ENCODE results near the gene MIPEP.
"Not testable (repeated sequence)": the region's sequence is repeated elsewhere in the genome, so short reads cannot be mapped to it uniquely, and the experiment has no call there.

MIPEP gene

GRCh38 chr13:23888658-23889614, at the start of gene MIPEP:
TSS of gene MIPEP (minus strand) at chr13:23889400. CDS start at chr13:23889320, 80 bp downstream.
- DNase-seq (ENCODE audit: low read depth) = peak; percentile 90

- DNase-seq (ENCODE audit: low read depth) = peak; percentile 60
Observed at GRCh38 chr13:23934520-23934919, 45.3 kb upstream of the MIPEP start.

GRCh38 chr13:23928985-23929384, 39.8 kb upstream of the MIPEP start:
- peak; percentile 21 for DNase-seq (ENCODE audit: low read depth)

- DNase-seq (ENCODE audit: low read depth) = no peak
Observed at GRCh38 chr13:23923031-23923430, 33.8 kb upstream of the MIPEP start.

GRCh38 chr13:23922005-23922932, 33.1 kb upstream of the MIPEP start:
- DNase-seq (ENCODE audit: low read depth) = no peak

- DNase-seq (ENCODE audit: low read depth) = peak; percentile 26
Observed at GRCh38 chr13:23921451-23921888, 32.3 kb upstream of the MIPEP start.

- DNase-seq (ENCODE audit: low read depth) = no peak
Observed at GRCh38 chr13:23919006-23919405, 29.8 kb upstream of the MIPEP start.

GRCh38 chr13:23918208-23918607, 29.0 kb upstream of the MIPEP start:
- DNase-seq (ENCODE audit: low read depth) = no peak

GRCh38 chr13:23915308-23915707, 26.1 kb upstream of the MIPEP start:
- DNase-seq (ENCODE audit: low read depth) = no peak

GRCh38 chr13:23912469-23912868, 23.3 kb upstream of the MIPEP start:
- DNase-seq (ENCODE audit: low read depth) = no peak

- DNase-seq (ENCODE audit: low read depth) = no peak
Observed at GRCh38 chr13:23909606-23910005, 20.4 kb upstream of the MIPEP start.

- DNase-seq (ENCODE audit: low read depth) = no peak
Observed at GRCh38 chr13:23905766-23906165, 16.6 kb upstream of the MIPEP start.

GRCh38 chr13:23903906-23904280, 14.7 kb upstream of the MIPEP start:
- DNase-seq (ENCODE audit: low read depth) = no peak

GRCh38 chr13:23902975-23903905, 14.0 kb upstream of the MIPEP start:
- DNase-seq (ENCODE audit: low read depth) = no peak

- no peak for DNase-seq (ENCODE audit: low read depth)
Observed at GRCh38 chr13:23901365-23901764, 12.2 kb upstream of the MIPEP start.

GRCh38 chr13:23899555-23899954, 10.4 kb upstream of the MIPEP start:
- no peak for DNase-seq (ENCODE audit: low read depth)

- peak; percentile 20 for DNase-seq (ENCODE audit: low read depth)
Observed at GRCh38 chr13:23898101-23898500, 8.9 kb upstream of the MIPEP start.

- DNase-seq (ENCODE audit: low read depth) = not testable (repeated sequence)
Observed at GRCh38 chr13:23897452-23897919, 8.3 kb upstream of the MIPEP start, which contains the start of gene C1QTNF9B. TSS of gene C1QTNF9B (minus strand) at chr13:23897502.

GRCh38 chr13:23894746-23895145, 5.5 kb upstream of the MIPEP start:
- not testable (repeated sequence) for DNase-seq (ENCODE audit: low read depth)

GRCh38 chr13:23893791-23894190, 4.6 kb upstream of the MIPEP start:
- DNase-seq (ENCODE audit: low read depth) = not testable (repeated sequence)
